Measurements from ENCODE around the gene SLC6A4. TPM values are rescaled to one million over a fixed set of nuclear protein-coding genes. Genes with fewer than 3 reads are reported as not detected.

The SLC6A4 gene
- polyA plus RNA-seq, 1 of the 3 experiments (the other 2 are of a cell fraction), result 0.12 TPM

DNA sequence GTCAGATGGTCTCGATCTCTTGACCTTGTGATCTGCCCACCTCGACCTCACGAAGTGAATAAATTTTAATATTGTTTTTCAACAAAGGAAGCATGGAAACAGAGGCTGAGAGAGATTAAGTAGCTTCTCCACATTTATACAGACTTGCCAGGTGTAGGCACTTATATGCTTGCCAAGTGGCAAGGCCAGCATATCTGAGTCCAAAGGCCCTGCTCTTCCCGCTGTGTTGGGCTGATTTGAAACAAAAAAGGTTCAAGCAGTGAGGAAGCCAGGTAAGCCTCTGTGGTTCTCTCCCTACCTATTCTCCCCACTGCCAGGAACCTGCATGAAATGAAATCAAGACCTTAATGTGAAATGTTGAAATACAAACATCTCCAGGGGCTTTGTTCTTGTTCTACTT lies 7.5 kb upstream of the SLC6A4 start:
- POLR2A ChIA-PET, result no interaction called here
- TF ChIP-seq SIN3A (IDR thresholded peaks at IDR 0.05; ENCODE audit: borderline replicate concordance, low read depth, low read length), result no peak
- TF ChIP-seq, protein P1, sequence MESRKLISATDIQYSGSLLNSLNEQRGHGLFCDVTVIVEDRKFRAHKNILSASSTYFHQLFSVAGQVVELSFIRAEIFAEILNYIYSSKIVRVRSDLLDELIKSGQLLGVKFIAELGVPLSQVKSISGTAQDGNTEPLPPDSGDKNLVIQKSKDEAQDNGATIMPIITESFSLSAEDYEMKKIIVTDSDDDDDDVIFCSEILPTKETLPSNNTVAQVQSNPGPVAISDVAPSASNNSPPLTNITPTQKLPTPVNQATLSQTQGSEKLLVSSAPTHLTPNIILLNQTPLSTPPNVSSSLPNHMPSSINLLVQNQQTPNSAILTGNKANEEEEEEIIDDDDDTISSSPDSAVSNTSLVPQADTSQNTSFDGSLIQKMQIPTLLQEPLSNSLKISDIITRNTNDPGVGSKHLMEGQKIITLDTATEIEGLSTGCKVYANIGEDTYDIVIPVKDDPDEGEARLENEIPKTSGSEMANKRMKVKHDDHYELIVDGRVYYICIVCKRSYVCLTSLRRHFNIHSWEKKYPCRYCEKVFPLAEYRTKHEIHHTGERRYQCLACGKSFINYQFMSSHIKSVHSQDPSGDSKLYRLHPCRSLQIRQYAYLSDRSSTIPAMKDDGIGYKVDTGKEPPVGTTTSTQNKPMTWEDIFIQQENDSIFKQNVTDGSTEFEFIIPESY (IDR thresholded peaks at IDR 0.05; ENCODE audit: borderline replicate concordance, low read depth), result no peak
- TF ChIP-seq TEAD4 (IDR thresholded peaks at IDR 0.05; ENCODE audit: borderline replicate concordance, insufficient read depth), result no peak
- no peak for TF ChIP-seq FOSL2 (IDR thresholded peaks at IDR 0.05; ENCODE audit: borderline replicate concordance, low read depth)
- no peak for TF ChIP-seq MXI1 (IDR thresholded peaks at IDR 0.05; ENCODE audit: low read depth, low read length)
- no peaks in the 10 kb centered on the region for H4K20me1 ChIP-seq (ENCODE audit: insufficient read depth)
- H3K4me3 ChIP-seq (ENCODE audit: low read depth in 2 of 2, low read length in 1 of 2), result no peak overlapping the region
- H3K79me2 ChIP-seq (ENCODE audit: insufficient read depth), result no peaks in the 10 kb centered on the region
- peaks cover 11 to 12% of the 10 kb centered on the region in 2 experiments for H3K36me3 ChIP-seq (replicated peaks in 1 of 2; ENCODE audit: control insufficient read depth in 1 of 2, insufficient read depth in 2 of 2, low read length in 1 of 2)
- CTCF ChIA-PET, result interaction anchor here (0.6 kb wide), 1 partner anchor 602 kb away, joined by 3 read pairs; no protein-coding TSS in a partner anchor
- no peak overlapping the region for H3K27ac ChIP-seq (ENCODE audit: low read depth in 2 of 2, low read length in 1 of 2)
- 0 out of 4 replicates have a peak, but pooled peaks cover 0 to 3% of the 10 kb centered on the region in 2 experiments for H3K4me1 ChIP-seq (ENCODE audit: control insufficient read depth in 1 of 2, insufficient read depth in 2 of 2, low read depth in 1 of 2, low read length in 1 of 2)
- H3K27me3 ChIP-seq (ENCODE audit: insufficient read depth), result no peaks in the 10 kb centered on the region
- no peak overlapping the region for H2AFZ ChIP-seq (ENCODE audit: low read depth)
- H3K9ac ChIP-seq, result no peak overlapping the region
- H3F3A ChIP-seq (replicated peaks; ENCODE audit: insufficient read depth), result peaks cover 6% of the 10 kb centered on the region
- no peaks in the 10 kb centered on the region for H3K9me2 ChIP-seq
- 96% methylated on average over 4 of the region's 4 CpGs for WGBS (ENCODE audit: low lambda C conversion rate)
- DNase-seq, result no peak
- H3K4me2 ChIP-seq, result no peak overlapping the region
- no peaks in the 10 kb centered on the region for H3K9me3 ChIP-seq

DNA sequence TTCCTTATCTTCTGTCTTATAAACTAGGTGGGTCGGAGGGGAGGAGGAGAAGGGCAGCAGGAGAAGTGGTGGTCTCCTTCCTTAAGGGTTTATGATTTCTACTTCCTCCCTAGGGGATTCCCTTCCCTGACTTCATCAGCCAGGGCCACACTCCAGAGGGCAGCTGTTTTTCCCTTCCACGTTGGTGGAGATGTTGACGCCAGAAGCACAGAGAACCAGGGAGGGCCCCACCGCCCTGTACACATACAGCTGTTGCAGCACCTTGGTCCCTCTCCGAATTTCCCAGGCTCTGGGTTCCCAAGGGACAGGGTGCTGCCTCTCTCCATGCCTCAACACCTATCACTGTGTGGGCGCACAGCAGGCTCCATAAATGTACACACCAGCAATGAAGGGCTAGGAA lies 5.6 kb upstream of the SLC6A4 start:
- ChIA-PET POLR2A (no interaction called here), CTCF (interaction anchor here (1.3 kb wide), 1 partner anchor 136 kb away, joined by 4 read pairs; no protein-coding TSS in a partner anchor)
- TF ChIP-seq, protein P2, sequence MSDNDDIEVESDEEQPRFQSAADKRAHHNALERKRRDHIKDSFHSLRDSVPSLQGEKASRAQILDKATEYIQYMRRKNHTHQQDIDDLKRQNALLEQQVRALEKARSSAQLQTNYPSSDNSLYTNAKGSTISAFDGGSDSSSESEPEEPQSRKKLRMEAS (IDR thresholded peaks at IDR 0.05; ENCODE audit: low read depth), result no peak
- TF ChIP-seq TEAD4 (IDR thresholded peaks at IDR 0.05; ENCODE audit: borderline replicate concordance, insufficient read depth) (no peak), EZH2phosphoT487 (IDR thresholded peaks at IDR 0.05; ENCODE audit: borderline replicate concordance, low read depth) (no peak), RAD21 (IDR thresholded peaks at IDR 0.05; ENCODE audit: low read length) (no peak), TCF12 (IDR thresholded peaks at IDR 0.05) (no peak)
- TF ChIP-seq, protein P3, sequence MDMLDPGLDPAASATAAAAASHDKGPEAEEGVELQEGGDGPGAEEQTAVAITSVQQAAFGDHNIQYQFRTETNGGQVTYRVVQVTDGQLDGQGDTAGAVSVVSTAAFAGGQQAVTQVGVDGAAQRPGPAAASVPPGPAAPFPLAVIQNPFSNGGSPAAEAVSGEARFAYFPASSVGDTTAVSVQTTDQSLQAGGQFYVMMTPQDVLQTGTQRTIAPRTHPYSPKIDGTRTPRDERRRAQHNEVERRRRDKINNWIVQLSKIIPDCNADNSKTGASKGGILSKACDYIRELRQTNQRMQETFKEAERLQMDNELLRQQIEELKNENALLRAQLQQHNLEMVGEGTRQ (IDR thresholded peaks at IDR 0.05; ENCODE audit: borderline replicate concordance, low read depth, low read length), result no peak
- TF ChIP-seq, protein P4, sequence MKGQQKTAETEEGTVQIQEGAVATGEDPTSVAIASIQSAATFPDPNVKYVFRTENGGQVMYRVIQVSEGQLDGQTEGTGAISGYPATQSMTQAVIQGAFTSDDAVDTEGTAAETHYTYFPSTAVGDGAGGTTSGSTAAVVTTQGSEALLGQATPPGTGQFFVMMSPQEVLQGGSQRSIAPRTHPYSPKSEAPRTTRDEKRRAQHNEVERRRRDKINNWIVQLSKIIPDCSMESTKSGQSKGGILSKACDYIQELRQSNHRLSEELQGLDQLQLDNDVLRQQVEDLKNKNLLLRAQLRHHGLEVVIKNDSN (IDR thresholded peaks at IDR 0.05; ENCODE audit: borderline replicate concordance, low read depth), result no peak
- Histone ChIP-seq H3K4me1 (ENCODE audit: control insufficient read depth in 1 of 2, insufficient read depth in 2 of 2, low read depth in 1 of 2, low read length in 1 of 2) (peaks cover under 1 to 3% of the 10 kb centered on the region in 2 experiments; a peak in 1 of 4 replicates), H3K36me3 (replicated peaks in 1 of 2; ENCODE audit: control insufficient read depth in 1 of 2, insufficient read depth in 2 of 2, low read length in 1 of 2) (no peaks in the 10 kb centered on the region), H3K4me2 (no peak overlapping the region), H3F3A (replicated peaks; ENCODE audit: insufficient read depth) (peaks cover 6% of the 10 kb centered on the region), H3K9me3 (no peaks in the 10 kb centered on the region), H4K20me1 (ENCODE audit: insufficient read depth) (no peaks in the 10 kb centered on the region), H3K9me2 (no peaks in the 10 kb centered on the region), H3K27ac (ENCODE audit: low read depth in 2 of 2, low read length in 1 of 2) (no peak overlapping the region), H3K9ac (no peak overlapping the region), H3K27me3 (ENCODE audit: insufficient read depth) (peaks cover 3% of the 10 kb centered on the region), H2AFZ (ENCODE audit: low read depth) (no peak overlapping the region), H3K4me3 (ENCODE audit: low read depth in 2 of 2, low read length in 1 of 2) (no peak overlapping the region), H3K79me2 (ENCODE audit: insufficient read depth) (no peaks in the 10 kb centered on the region)
- WGBS (ENCODE audit: low lambda C conversion rate), result 85% methylated on average over 6 of the region's 6 CpGs
- DNase-seq, result no peak
